GM12878 (cell line): ENCODE measurements around the gene GLT1D1. TPM values are rescaled to one million over a fixed set of nuclear protein-coding genes. Genes with fewer than 3 reads are reported as not detected.

Experiments used
- ATAC-seq: fragments of 200-7000 bp; cut with Tn5 transposase; 3 replicates; pipeline ENCODE4 v1.9.1; 2020; ENCODE audit warnings: mild to moderate bottlenecking, moderate library complexity
- BruUV-seq: library from RNA; stranded (reverse); fragments of 400-500 nt; replicated peaks from 2 replicates; lab custom pipeline; 2021; lab: Mats Ljungman, UMichigan
- CTCF ChIA-PET: fragments of 300-600 bp; sonication (Branson Sonifier 250); formaldehyde crosslinking; extraction: SDS; loops from one replicate; lab custom pipeline; 2021; ENCODE audit warnings: inconsistent platforms; lab: Yijun Ruan, JAX
- POLR2A ChIA-PET: fragments of 350-600 bp; formaldehyde crosslinking; extraction: SDS; loops from one replicate; lab custom pipeline; 2021; ENCODE audit warnings: inconsistent platforms; lab: Charles Lee
- RAD21 ChIA-PET: fragments of 300-600 bp; sonication (Branson Sonifier 250); formaldehyde crosslinking; loops from one replicate; lab custom pipeline; 2023; ENCODE audit warnings: antibody characterized with exemption; ENCODE audit not compliant: unreplicated experiment; lab: Charles Lee
- SMC1A ChIA-PET: fragments of 300-600 bp; sonication (Branson Sonifier 250); formaldehyde crosslinking; loops from one replicate; lab custom pipeline; 2023; ENCODE audit not compliant: unreplicated experiment, uncharacterized antibody; lab: Charles Lee
- DNase-seq: peaks from one replicate; pipeline ENCODE4 v3.0.0-alpha.2; 2011; ENCODE audit warnings: low read depth, low spot score
- FAIRE-seq: peaks from 3 replicates; lab custom pipeline; 2011; peaks lifted over from hg19 to GRCh38; lab: Jason Lieb, UNC
- H2AFZ ChIP-seq: 2 replicates; pipeline ENCODE4 v1.6.0; 2011; ENCODE audit warnings: low read depth, low read length, control low read depth; ENCODE audit not compliant: control insufficient read depth
- H3K27ac ChIP-seq: 2 replicates; pipeline ENCODE4 v1.5.1; 2011; ENCODE audit warnings: control low read depth; ENCODE audit not compliant: control insufficient read depth, insufficient read depth
- H3K27me3 ChIP-seq, 2 experiments: replicated peaks in 1 of 2; 2 replicates each; pipeline versions ENCODE4 v1.6.0 to v1.6.1; 2011; ENCODE audit warnings: low read length in 1 of 2; ENCODE audit not compliant: control insufficient read depth in 2 of 2, insufficient read depth in 2 of 2
- H3K36me3 ChIP-seq, 2 experiments: 2 replicates each; pipeline ENCODE4 v1.5.1; 2011; ENCODE audit warnings: low read length in 1 of 2; ENCODE audit not compliant: control insufficient read depth in 2 of 2, insufficient read depth in 2 of 2
- H3K4me1 ChIP-seq: 2 replicates; pipeline ENCODE4 v1.6.1; 2011; ENCODE audit warnings: mild to moderate bottlenecking, low read length, moderate library complexity, mixed read lengths; ENCODE audit not compliant: control insufficient read depth, insufficient read depth
- H3K4me2 ChIP-seq: 2 replicates; pipeline ENCODE4 v1.6.0; 2011; ENCODE audit warnings: control low read depth; ENCODE audit not compliant: control insufficient read depth, insufficient read depth
- H3K4me3 ChIP-seq: fragments of 200-600 bp; sonication (generic); 2 replicates; pipeline ENCODE4 v1.5.1; 2016
- H3K79me2 ChIP-seq: 2 replicates; pipeline ENCODE4 v1.6.0; 2011; ENCODE audit warnings: low read length; ENCODE audit not compliant: control insufficient read depth, insufficient read depth
- H3K9ac ChIP-seq: 2 replicates; pipeline ENCODE4 v1.8.0; 2011; ENCODE audit warnings: low read length, control low read depth, mixed read lengths; ENCODE audit not compliant: control insufficient read depth, insufficient read depth
- H3K9me3 ChIP-seq: replicated peaks from 3 replicates; pipeline ENCODE4 v1.5.1; 2011; ENCODE audit warnings: mild to moderate bottlenecking, low read length; ENCODE audit not compliant: control insufficient read depth, insufficient read depth
- H4K20me1 ChIP-seq: 2 replicates; pipeline ENCODE4 v1.6.0; 2011; ENCODE audit not compliant: control insufficient read depth, insufficient read depth
- ASH2L ChIP-seq: fragments of 300-600, 200-600 bp; sonication (generic); IDR thresholded peaks from 2 replicates; pipeline ENCODE4 v1.6.1; 2017; ENCODE audit warnings: low read depth, mild to moderate bottlenecking, borderline replicate concordance
- BCL3 ChIP-seq: IDR thresholded peaks from 2 replicates; pipeline ENCODE4 v1.6.1; 2011; ENCODE audit warnings: borderline replicate concordance, low read depth, mild to moderate bottlenecking, moderate library complexity, low read length; ENCODE audit not compliant: insufficient read depth, poor library complexity, severe bottlenecking
- BRCA1 ChIP-seq: IDR thresholded peaks from 2 replicates; pipeline ENCODE4 v1.6.1; 2011; ENCODE audit warnings: low read depth, low read length, improper control_type of control experiment
- CHD1 ChIP-seq: IDR thresholded peaks from 2 replicates; pipeline ENCODE4 v1.6.1; 2012; ENCODE audit warnings: low read depth, low read length, improper control_type of control experiment
- DPF2 ChIP-seq: fragments of 450-650 bp; IDR thresholded peaks from 2 replicates; pipeline ENCODE4 v1.6.1; 2017; ENCODE audit warnings: mild to moderate bottlenecking
- ESRRA ChIP-seq: IDR thresholded peaks from 2 replicates; pipeline ENCODE4 v1.6.1; 2012; ENCODE audit warnings: mild to moderate bottlenecking, low read length, improper control_type of control experiment
- FOXK2 ChIP-seq: fragments of 450-650 bp; IDR thresholded peaks from 2 replicates; pipeline ENCODE4 v1.6.1; 2017; ENCODE audit warnings: mild to moderate bottlenecking, moderate library complexity
- HDGF ChIP-seq: fragments of 450-650 bp; IDR thresholded peaks from 2 replicates; pipeline ENCODE4 v1.6.1; 2016; ENCODE audit warnings: antibody characterized with exemption
- IKZF1 ChIP-seq: fragments of 450-650 bp; conservative IDR thresholded peaks from 2 replicates; pipeline ENCODE4 v1.6.1; 2017; ENCODE audit warnings: antibody characterized with exemption, mild to moderate bottlenecking
- MYB ChIP-seq: fragments of 150-350 bp; IDR thresholded peaks from 2 replicates; pipeline ENCODE4 v1.6.1; 2014; ENCODE audit warnings: mild to moderate bottlenecking, low read depth, low read length, borderline replicate concordance
- NBN ChIP-seq: fragments of 450-650 bp; IDR thresholded peaks from 2 replicates; pipeline ENCODE4 v1.6.1; 2016
- RCOR1 ChIP-seq: conservative IDR thresholded peaks from 2 replicates; pipeline ENCODE4 v1.6.1; 2012; ENCODE audit warnings: low read depth, low read length, improper control_type of control experiment
- STAT1 ChIP-seq: fragments of 450-650 bp; conservative IDR thresholded peaks from 2 replicates; pipeline ENCODE4 v1.6.1; 2014; ENCODE audit warnings: antibody characterized with exemption, mild to moderate bottlenecking
- SUZ12 ChIP-seq: fragments of 200-600 bp; sonication (generic); IDR thresholded peaks from one replicate; pipeline ENCODE4 v1.6.1; 2018; ENCODE audit warnings: antibody characterized with exemption, mild to moderate bottlenecking; ENCODE audit not compliant: unreplicated experiment
- USF1 ChIP-seq: IDR thresholded peaks from 2 replicates; pipeline ENCODE4 v1.6.1; 2011; ENCODE audit warnings: borderline replicate concordance, low read depth, mild to moderate bottlenecking, moderate library complexity, mixed read lengths, low read length; ENCODE audit not compliant: insufficient read depth; ENCODE audit errors: extremely low read length
- ZNF217 ChIP-seq: fragments of 450-650 bp; IDR thresholded peaks from 2 replicates; pipeline ENCODE4 v1.6.1; 2017; ENCODE audit warnings: antibody characterized with exemption, mild to moderate bottlenecking
- WGBS: methylation state at CpG from one replicate; pipeline ENCODE4 v1.1.6; 2016; ENCODE audit warnings: low lambda C conversion rate; ENCODE audit not compliant: insufficient replicate concordance, insufficient coverage; ENCODE audit errors: missing lambda C conversion rate; 5-methylcytosine and 5-hydroxymethylcytosine counted together
- in situ Hi-C: fragments of 300-500 bp; cut with MboI; formaldehyde crosslinking; loops from 9 replicates; pipeline ENCODE4 v1.14.3; 2018; ENCODE audit warnings: mixed read lengths
- intact Hi-C: fragments of 100-400 bp; cut with micrococcal nuclease; formaldehyde crosslinking; loops from one replicate; pipeline ENCODE4 v1.14.2; 2022; ENCODE audit not compliant: unreplicated experiment
- polyA plus RNA-seq, 11 experiments: library from polyadenylated mRNA; depleted of rRNA in 4 of 11; unstranded in 6 of 11; stranded (reverse) in 5 of 11; fragments of >200 nt; fragmentation: Nextera tagmentation in 4 of 11; fragmentation: Illumina TruSeq in 1 of 11; extraction: Ambion mirVana in 4 of 11; extraction: Trizol in 1 of 11; gene quantifications; 1 replicate in 1 of 11; 2 replicates in 10 of 11; pipeline versions ENCODE4 v1.2.1 to v1.2.3, GENCODE V29; 2011 to 2016; ENCODE audit warnings: inconsistent platforms in 2 of 11, missing spikeins in 2 of 11, low read depth in 1 of 11
- total RNA-seq, 4 experiments: library from RNA; depleted of rRNA in 3 of 4; stranded (reverse); fragments of >200 nt in 3 of 4; fragmentation: Illumina TruSeq in 1 of 4; extraction: Trizol in 1 of 4; gene quantifications; 2 replicates each; pipeline versions ENCODE4 v1.2.1 to v1.2.3, GENCODE V29; 2013 to 2021
- TF ChIP-seq, protein P1 (sequence below): fragments of 450-650 bp; formaldehyde crosslinking; IDR thresholded peaks from 2 replicates; pipeline ENCODE4 v1.4.0; 2020; ENCODE audit warnings: mild to moderate bottlenecking, moderate library complexity

Gene GLT1D1
- total and polyA plus RNA-seq, 10 of the 15 experiments (the other 5 are each of a cell fraction or from before 2014, with no cell fraction given) = 0.42 to 62.8 (median 3.0) TPM

- FAIRE-seq (no peak), ATAC-seq (no peak; the same call in 2 of the 3 replicates)
- Histone ChIP-seq H4K20me1 (no peaks in the 10 kb centered on the region), H3K27ac (no peak overlapping the region), H3K4me2 (no peak overlapping the region), H3K79me2 (no peaks in the 10 kb centered on the region), H2AFZ (no peak overlapping the region), H3K9ac (no peak overlapping the region), H3K4me1 (no peaks in the 10 kb centered on the region)
- in situ Hi-C loops = no loop called here
- 16% methylated on average over 9 of the region's 9 CpGs for WGBS
- BruUV-seq = no TSS peak
- intact Hi-C loops = no loop called here
- POLR2A ChIA-PET = no interaction called here
- SMC1A ChIA-PET = interaction anchor here (1.5 kb wide), 1 partner anchor 210 kb away, joined by 3 read pairs; no protein-coding TSS in a partner anchor
- no peak for TF ChIP-seq ASH2L
- TF ChIP-seq SUZ12 = no peak
- no peak for TF ChIP-seq ESRRA
- TF ChIP-seq, protein P1, sequence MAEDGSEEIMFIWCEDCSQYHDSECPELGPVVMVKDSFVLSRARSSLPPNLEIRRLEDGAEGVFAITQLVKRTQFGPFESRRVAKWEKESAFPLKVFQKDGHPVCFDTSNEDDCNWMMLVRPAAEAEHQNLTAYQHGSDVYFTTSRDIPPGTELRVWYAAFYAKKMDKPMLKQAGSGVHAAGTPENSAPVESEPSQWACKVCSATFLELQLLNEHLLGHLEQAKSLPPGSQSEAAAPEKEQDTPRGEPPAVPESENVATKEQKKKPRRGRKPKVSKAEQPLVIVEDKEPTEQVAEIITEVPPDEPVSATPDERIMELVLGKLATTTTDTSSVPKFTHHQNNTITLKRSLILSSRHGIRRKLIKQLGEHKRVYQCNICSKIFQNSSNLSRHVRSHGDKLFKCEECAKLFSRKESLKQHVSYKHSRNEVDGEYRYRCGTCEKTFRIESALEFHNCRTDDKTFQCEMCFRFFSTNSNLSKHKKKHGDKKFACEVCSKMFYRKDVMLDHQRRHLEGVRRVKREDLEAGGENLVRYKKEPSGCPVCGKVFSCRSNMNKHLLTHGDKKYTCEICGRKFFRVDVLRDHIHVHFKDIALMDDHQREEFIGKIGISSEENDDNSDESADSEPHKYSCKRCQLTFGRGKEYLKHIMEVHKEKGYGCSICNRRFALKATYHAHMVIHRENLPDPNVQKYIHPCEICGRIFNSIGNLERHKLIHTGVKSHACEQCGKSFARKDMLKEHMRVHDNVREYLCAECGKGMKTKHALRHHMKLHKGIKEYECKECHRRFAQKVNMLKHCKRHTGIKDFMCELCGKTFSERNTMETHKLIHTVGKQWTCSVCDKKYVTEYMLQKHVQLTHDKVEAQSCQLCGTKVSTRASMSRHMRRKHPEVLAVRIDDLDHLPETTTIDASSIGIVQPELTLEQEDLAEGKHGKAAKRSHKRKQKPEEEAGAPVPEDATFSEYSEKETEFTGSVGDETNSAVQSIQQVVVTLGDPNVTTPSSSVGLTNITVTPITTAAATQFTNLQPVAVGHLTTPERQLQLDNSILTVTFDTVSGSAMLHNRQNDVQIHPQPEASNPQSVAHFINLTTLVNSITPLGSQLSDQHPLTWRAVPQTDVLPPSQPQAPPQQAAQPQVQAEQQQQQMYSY (CRISPR knock-in tag) = no peak
- TF ChIP-seq HDGF = no peak
- TF ChIP-seq FOXK2 = no peak
- no peak for TF ChIP-seq DPF2
- TF ChIP-seq RCOR1 = no peak
- no peak for TF ChIP-seq MYB
- no peak for TF ChIP-seq BRCA1
- no peak for TF ChIP-seq ZNF217
- no peak for TF ChIP-seq USF1
- no peak for TF ChIP-seq STAT1
- TF ChIP-seq CHD1 = no peak
- TF ChIP-seq BCL3 = no peak
- no peak for TF ChIP-seq IKZF1
- no peak for TF ChIP-seq NBN
- TF ChIP-seq, all 136 proteins: peak for 0
- Histone ChIP-seq H3K4me3 (no peak overlapping the region), H3K9me3 (no peaks in the 10 kb centered on the region; the same call in 2 of the 3 replicates), H3K27me3 (no peaks in the 10 kb centered on the region), H3K36me3 (no peaks in the 10 kb centered on the region)
- no peak for DNase-seq
- ChIA-PET CTCF (no interaction called here), RAD21 (no interaction called here)
Measured at GRCh38 chr12:128992550-128992949, 139.3 kb downstream of the GLT1D1 start.
